ENCODE results near the gene RASSF8. TPM values are rescaled to one million over a fixed set of nuclear protein-coding genes. Genes with fewer than 3 reads are reported as not detected.

Gene RASSF8
- total RNA-seq, 3 donors from 2014 or later = 42.6 to 52.1 (median 47.5) TPM

GRCh38 chr12:26022043-26022442, 63.6 kb downstream of the RASSF8 start:
- no peaks in the 10 kb centered on the region for H3K27me3 ChIP-seq
- DNase-seq (ENCODE audit: low spot score in 2 of 2) = no peak
- no peaks in the 10 kb centered on the region for H3K4me1 ChIP-seq
- intact Hi-C loops (cut with DNase I; ENCODE audit: low total_unique reads) = loop anchor here (2.0 kb wide), 1 partner anchor 27 kb away; no protein-coding TSS in a partner anchor
- H3K4me3 ChIP-seq = no peak overlapping the region
- H3K27ac ChIP-seq = no peak overlapping the region
- TF ChIP-seq CTCF (IDR thresholded peaks at IDR 0.05) (no peak), POLR2A (IDR thresholded peaks at IDR 0.05) (no peak), POLR2AphosphoS5 (IDR thresholded peaks at IDR 0.05) (no peak)
- H3K36me3 ChIP-seq = no peaks in the 10 kb centered on the region
- H3K9me3 ChIP-seq = no peaks in the 10 kb centered on the region

- TF ChIP-seq POLR2AphosphoS5 (IDR thresholded peaks at IDR 0.05) (no peak), POLR2A (IDR thresholded peaks at IDR 0.05) (no peak), CTCF (IDR thresholded peaks at IDR 0.05) (no peak)
- Histone ChIP-seq H3K4me3 (no peak overlapping the region), H3K27me3 (no peaks in the 10 kb centered on the region), H3K36me3 (no peaks in the 10 kb centered on the region), H3K27ac (no peak overlapping the region), H3K4me1 (no peaks in the 10 kb centered on the region), H3K9me3 (no peaks in the 10 kb centered on the region)
- intact Hi-C loops (cut with DNase I; ENCODE audit: low total_unique reads) = no loop called here
- no peak for DNase-seq (ENCODE audit: low spot score in 2 of 2)
These were observed 68.2 kb downstream of the RASSF8 start for GRCh38 chr12:26026713-26027112.

- no peak overlapping the region for H3K27ac ChIP-seq
- no peaks in the 10 kb centered on the region for H3K4me1 ChIP-seq
- H3K27me3 ChIP-seq = no peaks in the 10 kb centered on the region
- H3K4me3 ChIP-seq = no peak overlapping the region
- no peaks in the 10 kb centered on the region for H3K36me3 ChIP-seq
- TF ChIP-seq POLR2AphosphoS5 (IDR thresholded peaks at IDR 0.05) (no peak), CTCF (IDR thresholded peaks at IDR 0.05) (no peak), POLR2A (IDR thresholded peaks at IDR 0.05) (no peak)
- DNase-seq (ENCODE audit: low spot score in 2 of 2) = no peak
- H3K9me3 ChIP-seq = no peaks in the 10 kb centered on the region
- intact Hi-C loops (cut with DNase I; ENCODE audit: low total_unique reads) = no loop called here
These were observed 68.9 kb downstream of the RASSF8 start for GRCh38 chr12:26027401-26027800.

GRCh38 chr12:26028953-26029735, 70.7 kb downstream of the RASSF8 start:
- TF ChIP-seq POLR2AphosphoS5 (IDR thresholded peaks at IDR 0.05) (no peak), CTCF (IDR thresholded peaks at IDR 0.05) (peak; percentile 39 to 67 (median 62))
- no peak overlapping the region for H3K4me3 ChIP-seq
- intact Hi-C loops (cut with DNase I; ENCODE audit: low total_unique reads) = no loop called here
- no peak overlapping the region for H3K27ac ChIP-seq
- DNase-seq (ENCODE audit: low spot score in 2 of 2) = no peak
- H3K4me1 ChIP-seq = no peaks in the 10 kb centered on the region
- no peaks in the 10 kb centered on the region for H3K27me3 ChIP-seq
- no peaks in the 10 kb centered on the region for H3K9me3 ChIP-seq
- H3K36me3 ChIP-seq = no peaks in the 10 kb centered on the region

- no peak overlapping the region for H3K27ac ChIP-seq
- intact Hi-C loops (cut with DNase I; ENCODE audit: low total_unique reads) = loop anchor here (5.0 kb wide), 1 partner anchor 72 kb away; the partner anchor contains the start of gene RASSF8
- H3K4me3 ChIP-seq = no peak overlapping the region
- no peaks in the 10 kb centered on the region for H3K27me3 ChIP-seq
- no peak for DNase-seq (ENCODE audit: low spot score in 2 of 2)
- H3K9me3 ChIP-seq = no peaks in the 10 kb centered on the region
- H3K4me1 ChIP-seq = no peaks in the 10 kb centered on the region
- TF ChIP-seq POLR2A (IDR thresholded peaks at IDR 0.05) = no peak
- no peaks in the 10 kb centered on the region for H3K36me3 ChIP-seq
These were observed 71.2 kb downstream of the RASSF8 start for GRCh38 chr12:26029736-26030022.
